Thyroid gland (tissue), 4 donors: Measurements from ENCODE around the gene TUBGCP3. TPM values are rescaled to one million over a fixed set of nuclear protein-coding genes. Genes with fewer than 3 reads are reported as not detected.

Experiments
- DNase-seq, 2 donors: peaks; one replicate each; pipeline ENCODE4 v3.0.0-alpha.2; 2019
- H3K27ac ChIP-seq, 3 donors: fragments of 200-600 bp; sonication (generic); 1 replicate in 2 of 3; 2 replicates in 1 of 3; pipeline ENCODE4 v1.5.1; 2016 to 2019; ENCODE audit warnings: mild to moderate bottlenecking in 1 of 3, moderate library complexity in 1 of 3
- H3K27me3 ChIP-seq: fragments of 200-600 bp; sonication (generic); one replicate; pipeline ENCODE4 v1.5.1; 2019
- H3K36me3 ChIP-seq, 2 donors: fragments of 200-600 bp; sonication (generic); one replicate each; pipeline ENCODE4 v1.5.1; 2016 to 2019
- H3K4me1 ChIP-seq, 2 donors: fragments of 200-600 bp; sonication (generic); one replicate each; pipeline ENCODE4 v1.5.1; 2017 to 2019
- H3K4me3 ChIP-seq, 3 donors: fragments of 200-600 bp; sonication (generic); replicated peaks in 1 of 3; 1 replicate in 2 of 3; 2 replicates in 1 of 3; pipeline ENCODE4 v1.5.1; 2016; ENCODE audit warnings: mild to moderate bottlenecking in 1 of 3
- H3K9me3 ChIP-seq: fragments of 200-600 bp; sonication (generic); one replicate; pipeline ENCODE4 v1.5.1; 2017
- CTCF ChIP-seq, 6 experiments: fragments of 200-600 bp in 3 of 6; fragments of 450-650 bp in 3 of 6; sonication (generic) in 3 of 6; IDR thresholded peaks; one replicate each; pipeline ENCODE4 v1.5.1; 2016 to 2019; ENCODE audit warnings: antibody characterized with exemption in 6 of 6, mild to moderate bottlenecking in 2 of 6, inconsistent platforms in 1 of 6, moderate library complexity in 1 of 6
- POLR2A ChIP-seq, 2 donors: fragments of 450-650 bp; IDR thresholded peaks; one replicate each; pipeline ENCODE4 v1.6.1; 2017; ENCODE audit warnings: antibody characterized with exemption in 2 of 2, mild to moderate bottlenecking in 2 of 2, moderate library complexity in 1 of 2
- WGBS, 2 donors: methylation state at CpG; one replicate each; pipeline ENCODE4 v1.1.5; 2017; 5-methylcytosine and 5-hydroxymethylcytosine counted together
- intact Hi-C: fragments of 100-400 bp; cut with DNase I; formaldehyde crosslinking; loops from one replicate; pipeline ENCODE4 v1.15.1; 2023
- total RNA-seq, 4 donors: library from RNA; depleted of rRNA; stranded (reverse); fragments of >200 nt; gene quantifications; one replicate each; pipeline ENCODE4 v1.2.3, GENCODE V29; 2016

Gene TUBGCP3
- total RNA-seq, 4 donors from 2014 or later = 27.4 to 49.1 (median 36.0) TPM

GRCh38 chr13:112444416-112445399 is 143.2 kb downstream of the TUBGCP3 start:
- H3K9me3 ChIP-seq = no peaks in the 10 kb centered on the region
- 78 to 82% methylated on average over 31 to 42 of the region's 42 CpGs for WGBS, 2 donors
- no peak overlapping the region for H3K4me3 ChIP-seq
- H3K27me3 ChIP-seq = peaks cover 7% of the 10 kb centered on the region
- TF ChIP-seq CTCF (IDR thresholded peaks at IDR 0.05) (no peak), POLR2A (IDR thresholded peaks at IDR 0.05) (no peak)
- no peaks in the 10 kb centered on the region for H3K4me1 ChIP-seq
- no peak for DNase-seq
- intact Hi-C loops = loop anchor here (5.0 kb wide), 1 partner anchor 967 kb away; no protein-coding TSS in a partner anchor
- no peaks in the 10 kb centered on the region for H3K36me3 ChIP-seq
- H3K27ac ChIP-seq = no peak overlapping the region

- intact Hi-C loops = no loop called here
- Histone ChIP-seq H3K36me3 (no peaks in the 10 kb centered on the region), H3K27ac (no peak overlapping the region), H3K4me3 (no peak overlapping the region), H3K9me3 (no peaks in the 10 kb centered on the region), H3K4me1 (no peaks in the 10 kb centered on the region), H3K27me3 (peaks cover 7% of the 10 kb centered on the region)
- peak; percentile 59 to 90 (median 76) for TF ChIP-seq CTCF (IDR thresholded peaks at IDR 0.05)
- TF ChIP-seq POLR2A (IDR thresholded peaks at IDR 0.05) = no peak
- WGBS, 2 donors = 0% methylated on average over 1 to 4 of the region's 10 CpGs
- DNase-seq = peak; percentile 62 to 68
Measured at GRCh38 chr13:112443995-112444311, 144.0 kb downstream of the TUBGCP3 start.

GRCh38 chr13:112443191-112443994 is 144.6 kb downstream of the TUBGCP3 start:
- no peaks in the 10 kb centered on the region for H3K4me1 ChIP-seq
- intact Hi-C loops = no loop called here
- H3K27me3 ChIP-seq = peaks cover 7% of the 10 kb centered on the region
- no peak for DNase-seq
- no peak overlapping the region for H3K27ac ChIP-seq
- no peak for TF ChIP-seq POLR2A (IDR thresholded peaks at IDR 0.05)
- TF ChIP-seq CTCF (IDR thresholded peaks at IDR 0.05) = no peak
- H3K4me3 ChIP-seq = no peak overlapping the region
- WGBS, 2 donors = 24 to 32% methylated on average over 24 to 28 of the region's 31 CpGs
- no peaks in the 10 kb centered on the region for H3K9me3 ChIP-seq
- H3K36me3 ChIP-seq = no peaks in the 10 kb centered on the region

GRCh38 chr13:112442483-112443090 is 145.4 kb downstream of the TUBGCP3 start:
- H3K36me3 ChIP-seq = no peaks in the 10 kb centered on the region
- H3K4me1 ChIP-seq = no peaks in the 10 kb centered on the region
- 45 to 64% methylated on average over 18 to 21 of the region's 21 CpGs for WGBS, 2 donors
- DNase-seq = no peak
- H3K4me3 ChIP-seq = no peak overlapping the region
- H3K9me3 ChIP-seq = no peaks in the 10 kb centered on the region
- H3K27ac ChIP-seq = no peak overlapping the region
- H3K27me3 ChIP-seq = peaks cover 7% of the 10 kb centered on the region
- intact Hi-C loops = no loop called here
- TF ChIP-seq CTCF (IDR thresholded peaks at IDR 0.05) = no peak
- TF ChIP-seq POLR2A (IDR thresholded peaks at IDR 0.05) = no peak
